HepG2 (cell line): Measurements from ENCODE around the gene TGM2. TPM values are rescaled to one million over a fixed set of nuclear protein-coding genes. Genes with fewer than 3 reads are reported as not detected.

Experiments used
- FIP1L1 ChIP-seq: fragments of 200-400 bp; formaldehyde crosslinking; IDR thresholded peaks from 2 replicates; pipeline ENCODE4 v1.6.1; 2018; ENCODE audit warnings: low read depth, mild to moderate bottlenecking, low read length, moderate library complexity, borderline replicate concordance; ENCODE audit not compliant: insufficient read depth
- GATA4 ChIP-seq: sonication (generic); IDR thresholded peaks from 2 replicates; pipeline ENCODE4 v1.6.1; 2016; ENCODE audit warnings: antibody characterized with exemption, low read depth, borderline replicate concordance
- IKZF1 ChIP-seq: fragments of 450-650 bp; IDR thresholded peaks from 2 replicates; pipeline ENCODE4 v1.7.1; 2016
- REPIN1 ChIP-seq: sonication (generic); formaldehyde crosslinking; IDR thresholded peaks from 2 replicates; pipeline ENCODE4 v1.8.0; 2022; ENCODE audit warnings: missing genetic modification reagents, low read depth, mild to moderate bottlenecking, borderline replicate concordance
- SMAD1 ChIP-seq: sonication (generic); formaldehyde crosslinking; IDR thresholded peaks from 2 replicates; pipeline ENCODE4 v1.4.0; 2020; ENCODE audit warnings: missing genetic modification reagents, low read depth, mild to moderate bottlenecking, borderline replicate concordance
- ZFY ChIP-seq: sonication (generic); formaldehyde crosslinking; IDR thresholded peaks from 2 replicates; pipeline ENCODE4 v1.4.0; 2020; ENCODE audit warnings: missing genetic modification reagents
- ZNF138 ChIP-seq: sonication (generic); formaldehyde crosslinking; IDR thresholded peaks from 2 replicates; pipeline ENCODE4 v1.5.0; 2020; ENCODE audit warnings: mild to moderate bottlenecking, low read depth, missing genetic modification reagents
- ZNF160 ChIP-seq: sonication (generic); formaldehyde crosslinking; IDR thresholded peaks from 2 replicates; pipeline ENCODE4 v1.8.0; 2022; ENCODE audit warnings: mild to moderate bottlenecking, inconsistent platforms, missing genetic modification reagents
- ZNF224 ChIP-seq: sonication (generic); formaldehyde crosslinking; IDR thresholded peaks from 2 replicates; pipeline ENCODE4 v1.5.0; 2020; ENCODE audit warnings: mild to moderate bottlenecking, missing genetic modification reagents
- ZNF367 ChIP-seq: sonication (generic); formaldehyde crosslinking; IDR thresholded peaks from 2 replicates; pipeline ENCODE4 v1.4.0; 2020; ENCODE audit warnings: missing genetic modification reagents, borderline replicate concordance
- ZNF570 ChIP-seq: sonication (generic); formaldehyde crosslinking; IDR thresholded peaks from 2 replicates; pipeline ENCODE4 v1.4.0; 2020; ENCODE audit warnings: mild to moderate bottlenecking, missing genetic modification reagents, borderline replicate concordance
- ZNF737 ChIP-seq: sonication (generic); formaldehyde crosslinking; IDR thresholded peaks from 2 replicates; pipeline ENCODE4 v1.5.0; 2020; ENCODE audit warnings: missing genetic modification reagents, mild to moderate bottlenecking, borderline replicate concordance
- ZNF766 ChIP-seq: sonication (generic); formaldehyde crosslinking; IDR thresholded peaks from 2 replicates; pipeline ENCODE4 v1.5.0; 2020; ENCODE audit warnings: missing genetic modification reagents, borderline replicate concordance
- ZNF780A ChIP-seq: sonication (generic); formaldehyde crosslinking; IDR thresholded peaks from 2 replicates; pipeline ENCODE4 v1.8.0; 2022; ENCODE audit warnings: mild to moderate bottlenecking, missing genetic modification reagents, moderate library complexity
- polyA plus RNA-seq, 8 experiments: library from polyadenylated mRNA; depleted of rRNA in 3 of 8; stranded (reverse) in 7 of 8; unstranded in 1 of 8; fragments of >200 nt; fragmentation: Illumina TruSeq in 4 of 8; extraction: Trizol in 4 of 8; gene quantifications; 2 replicates each; pipeline versions ENCODE4 v1.2.1 to v1.2.3, GENCODE V29; 2011 to 2016; ENCODE audit warnings: low read depth in 4 of 8, missing spikeins in 1 of 8, mixed read lengths in 1 of 8; ENCODE audit not compliant: insufficient read depth in 1 of 8
- total RNA-seq, 5 experiments: library from RNA; depleted of rRNA; stranded (reverse); fragments of >200 nt; fragmentation: Illumina TruSeq; extraction: Trizol; gene quantifications; 2 replicates each; pipeline ENCODE4 v1.2.3, GENCODE V29; 2016; ENCODE audit warnings: low read depth in 1 of 5
- TF ChIP-seq, protein P1 (sequence below): IDR thresholded peaks from 2 replicates; pipeline ENCODE4 v1.6.1; 2016; ENCODE audit warnings: missing compliant biosample characterization, missing genetic modification reagents, borderline replicate concordance
- TF ChIP-seq, protein P2 (sequence below): sonication (generic); formaldehyde crosslinking; IDR thresholded peaks from 2 replicates; pipeline ENCODE4 v1.4.0; 2020; ENCODE audit warnings: mild to moderate bottlenecking, low read depth, missing genetic modification reagents
- TF ChIP-seq, protein P3 (sequence below): sonication (generic); formaldehyde crosslinking; IDR thresholded peaks from 2 replicates; pipeline ENCODE4 v1.8.0; 2022; ENCODE audit warnings: mild to moderate bottlenecking, missing genetic modification reagents, moderate library complexity
- TF ChIP-seq, protein P4 (sequence below): sonication (generic); formaldehyde crosslinking; IDR thresholded peaks from 2 replicates; pipeline ENCODE4 v1.5.1; 2020; ENCODE audit warnings: mild to moderate bottlenecking, missing genetic modification reagents, borderline replicate concordance

The TGM2 gene
- total and polyA plus RNA-seq, 2 of the 13 experiments (the other 11 are each of a cell fraction or from before 2014, with no cell fraction given), result 4.2 to 46.4 TPM

DNA sequence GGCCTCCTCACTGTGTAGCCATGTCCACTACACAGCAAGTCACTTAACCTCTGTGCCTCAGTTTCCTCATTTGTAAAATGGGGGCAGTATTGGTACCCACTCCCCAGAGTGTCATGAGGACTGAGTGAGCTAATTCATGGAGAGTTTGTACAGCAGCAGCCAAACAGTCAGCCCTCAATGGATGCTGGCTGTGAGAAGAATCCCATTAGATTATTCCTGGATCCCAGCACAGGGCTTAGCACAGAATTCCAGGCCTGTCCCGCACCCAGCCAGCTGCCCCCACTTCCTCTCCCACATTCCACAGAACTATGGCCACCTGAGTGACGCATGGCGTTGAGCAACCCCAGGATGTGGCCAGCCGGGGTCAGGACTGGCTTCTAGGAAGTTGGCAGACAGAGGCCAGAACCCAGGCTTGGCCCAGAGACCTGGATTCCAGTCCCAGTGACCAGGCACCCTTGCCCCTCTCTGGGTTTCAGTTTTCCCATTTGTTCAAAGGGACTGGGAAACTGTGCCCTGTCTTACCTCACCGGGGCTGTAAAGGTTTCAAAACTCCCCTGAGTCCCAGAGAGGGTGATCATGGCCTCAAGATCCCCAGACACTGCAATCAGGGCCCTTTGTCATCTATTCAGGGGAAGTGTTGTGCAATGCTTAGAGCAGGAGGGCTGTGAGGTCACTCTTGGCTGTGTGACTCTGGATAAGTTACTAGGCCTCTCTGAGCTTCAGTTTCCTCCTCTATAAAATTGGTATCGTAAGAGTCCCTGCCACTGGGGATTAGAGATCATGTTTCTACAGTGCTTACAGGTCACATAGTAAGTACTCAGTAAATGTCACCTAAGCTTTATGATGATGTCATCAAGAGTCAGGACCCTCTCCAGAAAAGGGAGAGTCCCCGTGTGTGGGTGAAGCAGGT lies 3.0 kb upstream of the TGM2 start (continued):
- no peak for TF ChIP-seq FIP1L1
- no peak for TF ChIP-seq ZNF224
- no peak for TF ChIP-seq SMAD1 (CRISPR knock-in tag)
- TF ChIP-seq IKZF1, result no peak
- no peak for TF ChIP-seq ZNF737 (CRISPR knock-in tag)
- no peak for TF ChIP-seq REPIN1
- peak; percentile 63; the same call in 1 of the 2 replicates for TF ChIP-seq ZFY (CRISPR knock-in tag)
- TF ChIP-seq, protein P1, sequence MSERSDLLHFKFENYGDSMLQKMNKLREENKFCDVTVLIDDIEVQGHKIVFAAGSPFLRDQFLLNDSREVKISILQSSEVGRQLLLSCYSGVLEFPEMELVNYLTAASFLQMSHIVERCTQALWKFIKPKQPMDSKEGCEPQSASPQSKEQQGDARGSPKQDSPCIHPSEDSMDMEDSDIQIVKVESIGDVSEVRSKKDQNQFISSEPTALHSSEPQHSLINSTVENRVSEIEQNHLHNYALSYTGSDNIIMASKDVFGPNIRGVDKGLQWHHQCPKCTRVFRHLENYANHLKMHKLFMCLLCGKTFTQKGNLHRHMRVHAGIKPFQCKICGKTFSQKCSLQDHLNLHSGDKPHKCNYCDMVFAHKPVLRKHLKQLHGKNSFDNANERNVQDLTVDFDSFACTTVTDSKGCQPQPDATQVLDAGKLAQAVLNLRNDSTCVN (CRISPR knock-in tag), result no peak
- TF ChIP-seq, protein P2, sequence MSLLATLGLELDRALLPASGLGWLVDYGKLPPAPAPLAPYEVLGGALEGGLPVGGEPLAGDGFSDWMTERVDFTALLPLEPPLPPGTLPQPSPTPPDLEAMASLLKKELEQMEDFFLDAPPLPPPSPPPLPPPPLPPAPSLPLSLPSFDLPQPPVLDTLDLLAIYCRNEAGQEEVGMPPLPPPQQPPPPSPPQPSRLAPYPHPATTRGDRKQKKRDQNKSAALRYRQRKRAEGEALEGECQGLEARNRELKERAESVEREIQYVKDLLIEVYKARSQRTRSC (CRISPR knock-in tag), result no peak
- TF ChIP-seq ZNF766 (CRISPR knock-in tag), result no peak
- TF ChIP-seq ZNF160 (CRISPR knock-in tag), result 0 out of 2 replicates have a peak, but pooled peaks have one; percentile 55
- TF ChIP-seq ZNF138 (CRISPR knock-in tag), result 0 out of 2 replicates have a peak, but pooled peaks have one; percentile 58
- TF ChIP-seq ZNF780A (CRISPR knock-in tag), result no peak
- TF ChIP-seq ZNF367 (CRISPR knock-in tag), result no peak
- TF ChIP-seq, protein P3, sequence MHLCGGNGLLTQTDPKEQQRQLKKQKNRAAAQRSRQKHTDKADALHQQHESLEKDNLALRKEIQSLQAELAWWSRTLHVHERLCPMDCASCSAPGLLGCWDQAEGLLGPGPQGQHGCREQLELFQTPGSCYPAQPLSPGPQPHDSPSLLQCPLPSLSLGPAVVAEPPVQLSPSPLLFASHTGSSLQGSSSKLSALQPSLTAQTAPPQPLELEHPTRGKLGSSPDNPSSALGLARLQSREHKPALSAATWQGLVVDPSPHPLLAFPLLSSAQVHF (CRISPR knock-in tag), result no peak
- TF ChIP-seq, protein P4, sequence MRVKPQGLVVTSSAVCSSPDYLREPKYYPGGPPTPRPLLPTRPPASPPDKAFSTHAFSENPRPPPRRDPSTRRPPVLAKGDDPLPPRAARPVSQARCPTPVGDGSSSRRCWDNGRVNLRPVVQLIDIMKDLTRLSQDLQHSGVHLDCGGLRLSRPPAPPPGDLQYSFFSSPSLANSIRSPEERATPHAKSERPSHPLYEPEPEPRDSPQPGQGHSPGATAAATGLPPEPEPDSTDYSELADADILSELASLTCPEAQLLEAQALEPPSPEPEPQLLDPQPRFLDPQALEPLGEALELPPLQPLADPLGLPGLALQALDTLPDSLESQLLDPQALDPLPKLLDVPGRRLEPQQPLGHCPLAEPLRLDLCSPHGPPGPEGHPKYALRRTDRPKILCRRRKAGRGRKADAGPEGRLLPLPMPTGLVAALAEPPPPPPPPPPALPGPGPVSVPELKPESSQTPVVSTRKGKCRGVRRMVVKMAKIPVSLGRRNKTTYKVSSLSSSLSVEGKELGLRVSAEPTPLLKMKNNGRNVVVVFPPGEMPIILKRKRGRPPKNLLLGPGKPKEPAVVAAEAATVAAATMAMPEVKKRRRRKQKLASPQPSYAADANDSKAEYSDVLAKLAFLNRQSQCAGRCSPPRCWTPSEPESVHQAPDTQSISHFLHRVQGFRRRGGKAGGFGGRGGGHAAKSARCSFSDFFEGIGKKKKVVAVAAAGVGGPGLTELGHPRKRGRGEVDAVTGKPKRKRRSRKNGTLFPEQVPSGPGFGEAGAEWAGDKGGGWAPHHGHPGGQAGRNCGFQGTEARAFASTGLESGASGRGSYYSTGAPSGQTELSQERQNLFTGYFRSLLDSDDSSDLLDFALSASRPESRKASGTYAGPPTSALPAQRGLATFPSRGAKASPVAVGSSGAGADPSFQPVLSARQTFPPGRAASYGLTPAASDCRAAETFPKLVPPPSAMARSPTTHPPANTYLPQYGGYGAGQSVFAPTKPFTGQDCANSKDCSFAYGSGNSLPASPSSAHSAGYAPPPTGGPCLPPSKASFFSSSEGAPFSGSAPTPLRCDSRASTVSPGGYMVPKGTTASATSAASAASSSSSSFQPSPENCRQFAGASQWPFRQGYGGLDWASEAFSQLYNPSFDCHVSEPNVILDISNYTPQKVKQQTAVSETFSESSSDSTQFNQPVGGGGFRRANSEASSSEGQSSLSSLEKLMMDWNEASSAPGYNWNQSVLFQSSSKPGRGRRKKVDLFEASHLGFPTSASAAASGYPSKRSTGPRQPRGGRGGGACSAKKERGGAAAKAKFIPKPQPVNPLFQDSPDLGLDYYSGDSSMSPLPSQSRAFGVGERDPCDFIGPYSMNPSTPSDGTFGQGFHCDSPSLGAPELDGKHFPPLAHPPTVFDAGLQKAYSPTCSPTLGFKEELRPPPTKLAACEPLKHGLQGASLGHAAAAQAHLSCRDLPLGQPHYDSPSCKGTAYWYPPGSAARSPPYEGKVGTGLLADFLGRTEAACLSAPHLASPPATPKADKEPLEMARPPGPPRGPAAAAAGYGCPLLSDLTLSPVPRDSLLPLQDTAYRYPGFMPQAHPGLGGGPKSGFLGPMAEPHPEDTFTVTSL, result no peak
- TF ChIP-seq GATA4, result no peak
- no peak for TF ChIP-seq ZNF570 (CRISPR knock-in tag)
